CD4-positive, alpha-beta T cell treated with Interleukin-21 for 1 hour (primary cell): ENCODE results near the gene SUSD1.
"Not testable (repeated sequence)": the region's sequence is repeated elsewhere in the genome, so short reads cannot be mapped to it uniquely, and the experiment has no call there.

Experiments used
- DNase-seq: peaks from one replicate; pipeline ENCODE4 v3.0.0-alpha.2; 2020

SUSD1 gene

GRCh38 chr9:112128399-112128798, 46.7 kb downstream of the SUSD1 start:
- not testable (repeated sequence) for DNase-seq

GRCh38 chr9:112127281-112127680, 47.8 kb downstream of the SUSD1 start:
- no peak for DNase-seq

GRCh38 chr9:112125951-112126388, 49.1 kb downstream of the SUSD1 start:
- no peak for DNase-seq

- no peak for DNase-seq
These were observed 50.9 kb downstream of the SUSD1 start for GRCh38 chr9:112124156-112124555.

- no peak for DNase-seq
These were observed 53.5 kb downstream of the SUSD1 start for GRCh38 chr9:112121633-112122032.

- DNase-seq = no peak
These were observed 54.6 kb downstream of the SUSD1 start for GRCh38 chr9:112120439-112120925.

- DNase-seq = no peak
These were observed 55.1 kb downstream of the SUSD1 start for GRCh38 chr9:112120030-112120341.

GRCh38 chr9:112119225-112120029, 55.7 kb downstream of the SUSD1 start:
- no peak for DNase-seq

GRCh38 chr9:112118009-112118408, 57.1 kb downstream of the SUSD1 start:
- DNase-seq = no peak

GRCh38 chr9:112115970-112116753, 58.9 kb downstream of the SUSD1 start:
- DNase-seq = no peak

- no peak for DNase-seq
These were observed 60.0 kb downstream of the SUSD1 start for GRCh38 chr9:112115109-112115508.

GRCh38 chr9:112112941-112113681, 62.0 kb downstream of the SUSD1 start:
- DNase-seq = peak; percentile 48

- no peak for DNase-seq
These were observed 62.6 kb downstream of the SUSD1 start for GRCh38 chr9:112112519-112112918.

GRCh38 chr9:112111461-112111860, 63.6 kb downstream of the SUSD1 start:
- no peak for DNase-seq

GRCh38 chr9:112110777-112111113, 64.4 kb downstream of the SUSD1 start:
- DNase-seq = no peak

GRCh38 chr9:112110094-112110776, 64.9 kb downstream of the SUSD1 start:
- DNase-seq = no peak

- DNase-seq = no peak
These were observed 70.2 kb downstream of the SUSD1 start for GRCh38 chr9:112104901-112105300.

GRCh38 chr9:112104401-112104800, 70.7 kb downstream of the SUSD1 start:
- no peak for DNase-seq

GRCh38 chr9:112103405-112103804, 71.7 kb downstream of the SUSD1 start:
- DNase-seq = no peak

GRCh38 chr9:112097712-112098688, 77.1 kb downstream of the SUSD1 start:
- peak; percentile 78 for DNase-seq

GRCh38 chr9:112094948-112095681, 80.0 kb downstream of the SUSD1 start:
- no peak for DNase-seq
